Mesenchymal stem cell (in vitro differentiated cells and primary cell): ENCODE results near the gene TRMT10B.
"Not testable (repeated sequence)": the region's sequence is repeated elsewhere in the genome, so short reads cannot be mapped to it uniquely, and the experiment has no call there.

Experiments
- DNase-seq: peaks from one replicate; pipeline ENCODE4 v3.0.0-alpha.2; 2013
- H2AFZ ChIP-seq: one replicate; pipeline ENCODE4 v1.6.1; 2013; ENCODE audit warnings: low read depth, mild to moderate bottlenecking, control low read depth, inconsistent platforms, low read length, moderate library complexity
- H2AK5ac ChIP-seq: 2 replicates; pipeline ENCODE4 v1.6.1; 2013; ENCODE audit warnings: low read length, moderate library complexity, mild to moderate bottlenecking, inconsistent platforms; ENCODE audit not compliant: severe bottlenecking
- H2BK120ac ChIP-seq: one replicate; pipeline ENCODE4 v1.6.1; 2013; ENCODE audit warnings: low read depth, mild to moderate bottlenecking, inconsistent platforms, low read length, moderate library complexity
- H2BK12ac ChIP-seq, 2 experiments: one replicate each; pipeline ENCODE4 v1.6.1; 2013; ENCODE audit warnings: inconsistent platforms in 2 of 2, low read length in 2 of 2, mild to moderate bottlenecking in 2 of 2, moderate library complexity in 2 of 2, control low read depth in 1 of 2
- H2BK15ac ChIP-seq: one replicate; pipeline ENCODE4 v1.6.1; 2013; ENCODE audit warnings: mild to moderate bottlenecking, low read depth, inconsistent platforms; ENCODE audit not compliant: poor library complexity, severe bottlenecking
- H2BK5ac ChIP-seq: 2 replicates; pipeline ENCODE4 v1.6.1; 2013; ENCODE audit warnings: low read depth, mild to moderate bottlenecking, low read length, control low read depth, inconsistent platforms; ENCODE audit not compliant: poor library complexity, severe bottlenecking
- H3K14ac ChIP-seq, 2 experiments: one replicate each; pipeline ENCODE4 v1.6.1; 2013; ENCODE audit warnings: inconsistent platforms in 2 of 2, low read length in 2 of 2, control low read depth in 1 of 2, mild to moderate bottlenecking in 1 of 2, moderate library complexity in 1 of 2
- H3K18ac ChIP-seq, 2 experiments: one replicate each; pipeline ENCODE4 v1.6.1; 2013; ENCODE audit warnings: inconsistent platforms in 2 of 2, low read length in 2 of 2, control low read depth in 1 of 2, low read depth in 1 of 2, mild to moderate bottlenecking in 1 of 2
- H3K23ac ChIP-seq, 2 experiments: one replicate each; pipeline ENCODE4 v1.6.1; 2013; ENCODE audit warnings: inconsistent platforms in 2 of 2, low read length in 2 of 2, mild to moderate bottlenecking in 2 of 2, moderate library complexity in 2 of 2, control low read depth in 1 of 2
- H3K27ac ChIP-seq: 2 replicates; pipeline ENCODE4 v1.5.1; 2013; ENCODE audit warnings: mild to moderate bottlenecking, moderate library complexity, low read length, control low read depth, inconsistent platforms; ENCODE audit not compliant: poor library complexity, severe bottlenecking
- H3K27me3 ChIP-seq, 2 experiments: 2 replicates each; pipeline versions ENCODE4 v1.6.1 to v1.7.0; 2013; ENCODE audit warnings: low read length in 2 of 2, mild to moderate bottlenecking in 2 of 2, moderate library complexity in 2 of 2, control low read depth in 1 of 2, inconsistent platforms in 1 of 2; ENCODE audit not compliant: control insufficient read depth in 1 of 2, insufficient read depth in 1 of 2
- H3K36me3 ChIP-seq, 2 experiments: 2 replicates each; pipeline versions ENCODE4 v1.6.1 to v1.7.0; 2013; ENCODE audit warnings: low read length in 2 of 2, control low read depth in 1 of 2, inconsistent platforms in 1 of 2, low read depth in 1 of 2, mild to moderate bottlenecking in 1 of 2; ENCODE audit not compliant: insufficient read depth in 2 of 2, control insufficient read depth in 1 of 2
- H3K4ac ChIP-seq, 2 experiments: one replicate each; pipeline ENCODE4 v1.6.1; 2013; ENCODE audit warnings: inconsistent platforms in 2 of 2, low read length in 2 of 2, mild to moderate bottlenecking in 2 of 2, moderate library complexity in 2 of 2, control low read depth in 1 of 2, low read depth in 1 of 2
- H3K4me1 ChIP-seq: 2 replicates; pipeline ENCODE4 v1.6.1; 2013; ENCODE audit warnings: low read depth, low read length, control low read depth; ENCODE audit not compliant: control insufficient read depth, insufficient read depth
- H3K4me2 ChIP-seq: 2 replicates; pipeline ENCODE4 v1.6.1; 2013; ENCODE audit warnings: low read length, mild to moderate bottlenecking, inconsistent platforms; ENCODE audit not compliant: poor library complexity, severe bottlenecking
- H3K4me3 ChIP-seq, 2 experiments: 2 replicates each; pipeline versions ENCODE4 v1.5.1 to v1.7.0; 2013; ENCODE audit warnings: low read length in 2 of 2, mild to moderate bottlenecking in 2 of 2, control low read depth in 1 of 2, low read depth in 1 of 2; ENCODE audit not compliant: insufficient read depth in 1 of 2
- H3K79me1 ChIP-seq: replicated peaks from 2 replicates; pipeline ENCODE4 v1.6.1; 2013; ENCODE audit warnings: mild to moderate bottlenecking, control low read depth, low read length, inconsistent platforms; ENCODE audit not compliant: poor library complexity, severe bottlenecking
- H3K9ac ChIP-seq: 2 replicates; pipeline ENCODE4 v1.7.0; 2013; ENCODE audit warnings: mild to moderate bottlenecking, low read length, moderate library complexity
- H3K9me3 ChIP-seq: 2 replicates; pipeline ENCODE4 v1.7.0; 2013; ENCODE audit warnings: mild to moderate bottlenecking, low read length; ENCODE audit not compliant: control insufficient read depth
- H4K8ac ChIP-seq: one replicate; pipeline ENCODE4 v1.6.1; 2013; ENCODE audit warnings: inconsistent platforms, mild to moderate bottlenecking, low read length, moderate library complexity
- H4K91ac ChIP-seq: one replicate; pipeline ENCODE4 v1.6.1; 2013; ENCODE audit warnings: mild to moderate bottlenecking, low read length, inconsistent platforms
- WGBS: methylation state at CpG from one replicate; pipeline ENCODE4 v1.1.7; 2013; ENCODE audit warnings: mixed read lengths; 5-methylcytosine and 5-hydroxymethylcytosine counted together

Gene TRMT10B

DNA sequence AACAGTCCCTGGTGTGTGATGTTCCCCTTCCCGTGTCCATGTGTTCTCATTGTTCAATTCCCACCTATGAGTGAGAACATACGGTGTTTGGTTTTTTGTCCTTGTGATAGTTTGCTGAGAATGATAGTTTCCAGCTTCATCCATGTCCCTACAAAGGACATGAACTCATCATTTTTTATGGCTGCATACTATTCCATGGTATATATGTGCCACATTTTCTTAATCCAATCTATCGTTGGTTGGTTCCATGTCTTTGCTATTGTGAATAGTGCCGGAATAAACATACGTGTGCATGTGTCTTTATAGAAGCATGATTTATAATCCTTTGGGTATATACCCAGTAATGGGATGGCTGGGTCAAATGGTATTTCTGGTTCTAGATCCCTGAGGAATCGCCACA, 11.7 kb downstream of the TRMT10B start:
- not testable (repeated sequence) for H2AFZ ChIP-seq, H3K9me3 ChIP-seq, H4K8ac ChIP-seq, H2AK5ac ChIP-seq, H3K4me2 ChIP-seq, H3K4me1 ChIP-seq, DNase-seq, H3K14ac ChIP-seq, H2BK120ac ChIP-seq, H3K18ac ChIP-seq, H3K23ac ChIP-seq, H3K4ac ChIP-seq, H3K4me3 ChIP-seq, H3K9ac ChIP-seq, H3K27ac ChIP-seq, H2BK12ac ChIP-seq, H4K91ac ChIP-seq, H3K27me3 ChIP-seq, H3K79me1 ChIP-seq, H2BK15ac ChIP-seq, H2BK5ac ChIP-seq
- H3K36me3 ChIP-seq: peaks cover 8 to 29% of the 10 kb centered on the region in 2 experiments
- 100% methylated on average over 4 of the region's 6 CpGs for WGBS

DNA sequence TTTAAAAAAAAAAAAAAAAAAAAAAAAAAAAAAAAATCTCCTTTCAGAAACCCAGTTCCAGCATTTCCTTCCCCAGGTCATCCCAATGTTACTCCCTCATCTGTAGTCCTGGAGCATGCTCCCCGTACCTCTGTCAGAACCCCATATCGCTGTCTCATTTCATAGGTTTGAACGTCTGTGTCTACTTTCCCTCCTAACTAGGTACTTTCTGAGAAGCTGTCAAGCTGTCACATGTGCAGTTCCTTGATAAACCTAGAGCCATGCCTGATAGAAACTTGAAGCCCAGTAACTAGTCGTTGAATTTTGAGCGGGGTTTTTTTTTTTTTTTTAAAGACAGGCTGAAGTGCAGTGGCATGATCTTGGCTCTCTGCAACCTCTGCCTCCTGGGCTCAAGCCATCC, 15.7 kb downstream of the TRMT10B start:
- Histone ChIP-seq H4K91ac (no peak overlapping the region), H4K8ac (no peak overlapping the region), H3K4me3 (no peak overlapping the region), H3K9ac (no peak overlapping the region), H3K27me3 (no peaks in the 10 kb centered on the region), H2BK5ac (no peak overlapping the region), H3K18ac (no peak overlapping the region), H3K9me3 (no peaks in the 10 kb centered on the region), H2AFZ (no peak overlapping the region), H3K79me1 (peaks cover 16% of the 10 kb centered on the region), H2BK15ac (no peak overlapping the region), H2BK12ac (no peak overlapping the region), H2AK5ac (no peak overlapping the region), H3K36me3 (peaks cover 28 to 55% of the 10 kb centered on the region in 2 experiments), H3K14ac (no peak overlapping the region), H3K27ac (no peak overlapping the region), H2BK120ac (no peak overlapping the region), H3K23ac (no peak overlapping the region), H3K4ac (no peak overlapping the region), H3K4me1 (peaks cover 1% of the 10 kb centered on the region), H3K4me2 (no peak overlapping the region)
- WGBS: 98% methylated on average over 5 of the region's 5 CpGs
- DNase-seq: no peak

DNA sequence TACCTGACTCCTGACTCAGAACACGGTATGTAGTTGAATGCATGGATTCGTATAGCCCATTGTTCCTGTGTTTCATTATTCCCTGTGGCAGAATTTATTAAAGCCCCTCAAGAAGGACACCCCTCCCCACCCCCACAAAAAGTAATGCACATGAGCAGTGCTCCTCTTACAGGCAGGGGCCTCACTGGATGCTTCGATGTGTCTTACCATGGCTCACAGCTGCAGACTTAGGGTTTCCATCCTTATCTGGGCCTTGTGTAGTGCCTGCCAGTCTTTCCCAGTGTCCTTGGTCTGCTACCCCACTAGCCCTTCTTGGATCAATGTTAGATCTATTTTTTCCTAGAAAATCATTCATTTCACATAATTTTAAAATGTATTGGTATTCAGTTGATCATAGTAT, 16.4 kb downstream of the TRMT10B start:
- Histone ChIP-seq H2BK120ac (no peak overlapping the region), H2BK5ac (no peak overlapping the region), H3K14ac (no peak overlapping the region), H3K23ac (no peak overlapping the region), H3K4me3 (no peak overlapping the region), H4K91ac (no peak overlapping the region), H3K79me1 (peaks cover 15% of the 10 kb centered on the region), H3K9ac (no peak overlapping the region), H2AK5ac (no peak overlapping the region), H2BK12ac (no peak overlapping the region), H3K4ac (no peak overlapping the region), H3K36me3 (peaks cover 25 to 59% of the 10 kb centered on the region in 2 experiments), H3K4me2 (no peak overlapping the region), H3K9me3 (no peaks in the 10 kb centered on the region), H2AFZ (no peak overlapping the region), H4K8ac (no peak overlapping the region), H3K27me3 (no peaks in the 10 kb centered on the region), H3K27ac (no peak overlapping the region), H3K18ac (no peak overlapping the region), H3K4me1 (peaks cover 1% of the 10 kb centered on the region), H2BK15ac (no peak overlapping the region)
- WGBS: 96% methylated on average over 3 of the region's 3 CpGs
- no peak for DNase-seq

DNA sequence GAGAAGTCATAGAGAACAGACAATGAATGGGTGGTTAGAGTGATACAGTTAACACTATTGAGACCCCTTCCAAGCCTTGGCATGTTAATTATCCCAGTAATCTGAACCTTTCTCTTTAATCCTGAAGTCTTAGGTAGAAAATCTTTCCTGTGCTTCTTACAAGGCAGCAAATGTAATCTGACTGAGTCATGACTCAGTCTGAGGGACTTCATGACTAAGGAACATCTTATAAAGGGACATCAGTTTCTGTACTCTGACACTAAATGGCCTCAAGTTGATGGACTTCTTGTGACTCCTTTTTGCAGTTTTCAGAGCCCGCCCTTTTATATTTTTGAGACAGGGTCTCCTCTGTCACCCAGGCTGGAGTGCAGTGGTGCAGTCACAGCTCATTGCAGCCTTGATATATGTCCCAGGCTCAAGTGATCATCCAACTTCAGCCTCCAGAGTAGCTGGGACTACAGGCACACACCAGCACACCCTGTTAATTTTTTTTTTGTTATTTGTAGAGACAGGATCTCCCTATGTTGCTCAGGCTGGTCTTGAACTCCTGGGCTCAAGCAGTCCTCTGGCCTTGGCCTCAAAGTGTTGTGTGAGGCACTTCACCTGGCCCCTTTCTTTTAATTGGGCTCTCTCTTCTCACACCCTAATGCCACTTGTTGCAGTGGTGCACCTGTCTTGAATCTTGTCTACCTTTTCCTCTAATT, 21.8 kb downstream of the TRMT10B start:
- peaks cover 44 to 82% of the 10 kb centered on the region in 2 experiments for H3K36me3 ChIP-seq
- no peak overlapping the region for H2BK12ac ChIP-seq
- peaks cover 2% of the 10 kb centered on the region for H3K4me1 ChIP-seq
- WGBS: 100% methylated on average over 1 of the region's 1 CpG
- H2BK120ac ChIP-seq: no peak overlapping the region
- no peak overlapping the region for H2BK5ac ChIP-seq
- H4K8ac ChIP-seq: no peak overlapping the region
- H3K79me1 ChIP-seq: peaks cover 16% of the 10 kb centered on the region
- no peak overlapping the region for H3K9ac ChIP-seq
- no peak overlapping the region for H3K27ac ChIP-seq
- H3K18ac ChIP-seq: no peak overlapping the region
- no peak overlapping the region for H3K4me3 ChIP-seq
- H3K4ac ChIP-seq: no peak overlapping the region
- no peak overlapping the region for H3K4me2 ChIP-seq
- no peaks in the 10 kb centered on the region for H3K27me3 ChIP-seq
- no peak overlapping the region for H2BK15ac ChIP-seq
- H3K14ac ChIP-seq: no peak overlapping the region
- DNase-seq: peak; percentile 15
- no peaks in the 10 kb centered on the region for H3K9me3 ChIP-seq
- no peak overlapping the region for H2AK5ac ChIP-seq
- H4K91ac ChIP-seq: no peak overlapping the region
- H3K23ac ChIP-seq: no peak overlapping the region
- no peak overlapping the region for H2AFZ ChIP-seq
